Neutrophil (primary cell): Measurements from ENCODE around the gene PHOX2B.

Experiments
- H3K27ac ChIP-seq: fragments of 200-600 bp; sonication (generic); 2 replicates; pipeline ENCODE4 v1.5.1; 2016; ENCODE audit warnings: mild to moderate bottlenecking, moderate library complexity
- H3K27me3 ChIP-seq: fragments of 200-600 bp; sonication (generic); 2 replicates; pipeline ENCODE4 v1.6.0; 2016; ENCODE audit warnings: mild to moderate bottlenecking
- H3K36me3 ChIP-seq: fragments of 200-600 bp; sonication (generic); 2 replicates; pipeline ENCODE4 v1.5.1; 2017
- H3K4me1 ChIP-seq, 2 experiments: fragments of 200-600 bp in 1 of 2; sonication (generic) in 1 of 2; 1 replicate in 1 of 2; 2 replicates in 1 of 2; pipeline versions ENCODE4 v1.5.1 to v1.6.1; 2013 to 2016; ENCODE audit warnings: low read depth in 1 of 2, low read length in 1 of 2, mild to moderate bottlenecking in 1 of 2, moderate library complexity in 1 of 2; ENCODE audit not compliant: control insufficient read depth in 1 of 2, insufficient read depth in 1 of 2
- H3K4me3 ChIP-seq, 2 experiments: fragments of 200-600 bp in 1 of 2; sonication (generic) in 1 of 2; 1 replicate in 1 of 2; 2 replicates in 1 of 2; pipeline ENCODE4 v1.5.1; 2013 to 2016; ENCODE audit warnings: low read depth in 1 of 2, low read length in 1 of 2, mild to moderate bottlenecking in 1 of 2, moderate library complexity in 1 of 2
- H3K9me3 ChIP-seq: fragments of 200-600 bp; sonication (generic); 2 replicates; pipeline ENCODE4 v1.5.1; 2016
- TF ChIP-seq, protein P1 (sequence below): fragments of 200-600 bp; sonication (generic); IDR thresholded peaks from 2 replicates; pipeline ENCODE4 v1.5.1; 2016; ENCODE audit warnings: antibody characterized with exemption

The PHOX2B gene

DNA sequence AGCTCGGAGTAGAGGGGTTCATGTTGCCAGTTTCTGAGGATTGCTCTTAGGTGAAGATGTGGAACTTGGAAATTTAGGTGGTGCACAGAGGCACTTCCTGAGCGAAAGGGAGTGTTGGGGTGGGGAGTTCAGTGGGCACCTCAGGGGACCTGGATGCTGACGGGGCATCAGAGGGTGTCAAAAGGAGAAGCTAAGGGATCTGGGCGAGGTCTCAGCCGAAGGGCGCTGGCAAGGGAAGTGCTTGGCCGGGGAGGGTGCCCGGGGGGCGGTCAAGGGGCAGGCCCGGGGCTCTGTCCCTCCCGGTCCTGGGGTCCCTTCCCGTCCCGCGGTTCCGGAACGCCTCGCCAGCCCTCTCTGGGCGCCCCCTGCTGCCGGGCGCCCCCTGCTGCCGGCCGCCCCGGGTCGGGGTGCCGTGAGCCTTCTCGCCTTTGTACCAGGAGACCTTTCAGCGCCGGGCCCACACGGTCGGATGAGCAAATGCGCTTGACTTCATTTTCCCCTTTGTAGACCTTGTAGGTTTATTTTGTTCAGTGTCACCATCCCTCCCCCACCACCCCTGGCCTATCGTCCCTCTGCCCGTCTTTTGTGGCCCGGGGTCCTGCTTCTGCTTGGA is 3.0 kb upstream of the PHOX2B start:
- no peak overlapping the region for H3K27ac ChIP-seq
- TF ChIP-seq, protein P1, sequence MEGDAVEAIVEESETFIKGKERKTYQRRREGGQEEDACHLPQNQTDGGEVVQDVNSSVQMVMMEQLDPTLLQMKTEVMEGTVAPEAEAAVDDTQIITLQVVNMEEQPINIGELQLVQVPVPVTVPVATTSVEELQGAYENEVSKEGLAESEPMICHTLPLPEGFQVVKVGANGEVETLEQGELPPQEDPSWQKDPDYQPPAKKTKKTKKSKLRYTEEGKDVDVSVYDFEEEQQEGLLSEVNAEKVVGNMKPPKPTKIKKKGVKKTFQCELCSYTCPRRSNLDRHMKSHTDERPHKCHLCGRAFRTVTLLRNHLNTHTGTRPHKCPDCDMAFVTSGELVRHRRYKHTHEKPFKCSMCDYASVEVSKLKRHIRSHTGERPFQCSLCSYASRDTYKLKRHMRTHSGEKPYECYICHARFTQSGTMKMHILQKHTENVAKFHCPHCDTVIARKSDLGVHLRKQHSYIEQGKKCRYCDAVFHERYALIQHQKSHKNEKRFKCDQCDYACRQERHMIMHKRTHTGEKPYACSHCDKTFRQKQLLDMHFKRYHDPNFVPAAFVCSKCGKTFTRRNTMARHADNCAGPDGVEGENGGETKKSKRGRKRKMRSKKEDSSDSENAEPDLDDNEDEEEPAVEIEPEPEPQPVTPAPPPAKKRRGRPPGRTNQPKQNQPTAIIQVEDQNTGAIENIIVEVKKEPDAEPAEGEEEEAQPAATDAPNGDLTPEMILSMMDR: no peak
- H3K9me3 ChIP-seq: no peaks in the 10 kb centered on the region
- H3K4me1 ChIP-seq: no peaks in the 10 kb centered on the region
- no peak overlapping the region for H3K4me3 ChIP-seq
- H3K36me3 ChIP-seq: no peaks in the 10 kb centered on the region
- peaks cover 100% of the 10 kb centered on the region for H3K27me3 ChIP-seq

DNA sequence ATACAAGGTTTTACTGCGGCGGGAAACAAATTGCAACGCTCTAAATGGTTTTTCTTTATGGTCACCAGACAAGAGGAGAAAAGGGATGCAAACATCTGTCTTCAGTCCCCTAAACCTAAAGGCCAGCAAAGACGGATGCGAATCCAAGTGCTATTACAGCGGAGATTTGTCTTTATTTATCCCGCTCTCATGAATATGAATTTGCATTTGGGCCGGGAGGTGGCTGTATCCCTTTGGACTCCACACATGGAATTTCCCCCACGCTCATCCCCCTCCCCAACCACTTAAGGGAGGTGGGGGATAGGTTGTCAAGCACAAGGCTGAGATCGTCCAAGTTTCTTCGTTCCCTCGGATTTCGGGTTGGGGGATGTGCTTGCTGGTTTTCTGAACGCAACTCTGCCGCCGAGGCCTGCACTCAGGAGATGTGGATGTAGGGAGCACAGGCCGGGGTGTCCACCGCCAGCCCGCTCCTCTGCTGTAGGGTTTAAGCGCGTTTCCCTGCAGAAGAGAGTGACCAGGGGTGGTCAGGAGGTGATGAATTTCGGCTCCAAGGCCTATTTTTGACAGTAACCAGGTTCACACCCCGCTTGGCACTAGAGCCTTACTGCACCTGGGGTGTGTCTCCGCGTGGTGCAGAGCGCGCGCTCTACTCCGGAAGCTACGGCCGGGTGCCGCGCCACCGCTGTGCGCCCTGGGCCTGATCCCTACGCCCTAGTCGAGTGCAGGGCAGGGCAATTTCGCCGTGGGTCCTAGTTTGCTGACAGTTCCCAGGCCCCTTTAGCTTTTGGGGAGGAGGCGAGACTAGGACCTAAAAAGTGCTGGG is 2.3 kb upstream of the PHOX2B start:
- Histone ChIP-seq H3K4me3 (no peak overlapping the region), H3K27ac (no peak overlapping the region), H3K27me3 (peaks cover 100% of the 10 kb centered on the region), H3K9me3 (no peaks in the 10 kb centered on the region), H3K36me3 (no peaks in the 10 kb centered on the region), H3K4me1 (no peaks in the 10 kb centered on the region)
- TF ChIP-seq, protein P1: no peak

GRCh38 chr4:41750121-41750625 is 1.6 kb upstream of the PHOX2B start:
- Histone ChIP-seq H3K4me3 (no peak overlapping the region), H3K9me3 (no peaks in the 10 kb centered on the region), H3K27ac (no peak overlapping the region), H3K27me3 (peaks cover 100% of the 10 kb centered on the region), H3K4me1 (no peaks in the 10 kb centered on the region), H3K36me3 (no peaks in the 10 kb centered on the region)
- TF ChIP-seq, protein P1: no peak

DNA sequence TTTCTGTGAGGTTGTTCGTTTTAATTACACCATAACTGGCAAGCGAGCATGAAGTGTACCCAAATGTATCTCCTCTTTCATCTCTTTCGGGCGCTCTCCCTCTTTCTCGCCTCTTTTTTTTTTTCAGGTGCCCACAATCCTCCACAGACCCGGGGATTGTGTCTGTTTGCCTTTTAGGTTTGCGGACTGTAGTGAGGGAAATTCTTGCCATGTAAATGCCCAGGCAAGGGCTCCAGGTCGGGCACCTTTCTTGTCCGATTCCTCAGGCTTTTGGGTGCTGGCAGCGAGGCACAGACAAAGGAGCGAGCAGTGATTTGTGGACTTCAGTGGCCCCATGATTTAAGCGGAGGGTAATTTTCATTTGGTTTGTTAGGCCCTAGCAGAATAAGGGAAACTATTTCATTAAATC is 1.1 kb upstream of the PHOX2B start:
- TF ChIP-seq, protein P1: no peak
- H3K27ac ChIP-seq: no peak overlapping the region
- H3K36me3 ChIP-seq: no peaks in the 10 kb centered on the region
- no peak overlapping the region for H3K4me3 ChIP-seq
- H3K9me3 ChIP-seq: no peaks in the 10 kb centered on the region
- peaks cover 100% of the 10 kb centered on the region for H3K27me3 ChIP-seq
- H3K4me1 ChIP-seq: no peaks in the 10 kb centered on the region

DNA sequence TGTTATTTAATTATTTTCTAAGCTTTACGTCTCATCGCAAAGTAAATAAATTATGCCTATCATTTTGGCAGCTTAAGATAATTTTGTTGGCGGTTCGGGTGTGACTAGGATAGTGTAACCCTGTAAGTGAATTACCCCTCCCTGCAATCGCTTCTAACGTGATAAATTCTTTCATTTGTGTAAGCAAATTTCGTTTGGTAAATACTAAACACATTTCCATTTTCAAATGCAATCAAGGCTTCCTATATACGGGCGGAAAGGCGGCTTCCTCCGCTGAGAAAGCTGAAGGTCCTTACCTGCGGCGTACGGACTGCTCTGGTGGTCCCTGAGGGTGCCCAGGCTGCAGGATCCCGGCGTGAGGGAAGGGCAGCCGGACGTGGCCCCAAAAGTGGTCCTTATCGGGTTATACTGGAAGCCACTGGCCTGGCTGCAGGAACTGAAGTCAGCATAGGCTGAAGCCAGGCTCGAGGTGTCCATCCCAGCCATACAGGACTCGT is 403 bp downstream of the PHOX2B start:
- peaks cover 100% of the 10 kb centered on the region for H3K27me3 ChIP-seq
- no peaks in the 10 kb centered on the region for H3K4me1 ChIP-seq
- H3K9me3 ChIP-seq: no peaks in the 10 kb centered on the region
- H3K27ac ChIP-seq: no peak overlapping the region
- TF ChIP-seq, protein P1: no peak
- H3K4me3 ChIP-seq: no peak overlapping the region
- H3K36me3 ChIP-seq: no peaks in the 10 kb centered on the region
